Measurements from ENCODE around the gene ASAP2. TPM values are rescaled to one million over a fixed set of nuclear protein-coding genes. Genes with fewer than 3 reads are reported as not detected.

Gene ASAP2
- total RNA-seq, 2 experiments from 2014 or later = 0.16 TPM; not detected in 1

- Mint-ChIP-seq H3K4me3 (no peak overlapping the region), H3K9me3 (no peaks in the 10 kb centered on the region), H3K27me3 (no peaks in the 10 kb centered on the region), H3K36me3 (ENCODE audit: low read depth) (no peaks in the 10 kb centered on the region), H3K27ac (no peak overlapping the region), H3K4me1 (ENCODE audit: low read depth) (no peaks in the 10 kb centered on the region)
- no peak overlapping the region for H3K27ac ChIP-seq (ENCODE audit: low read depth in 1 of 2, low read length in 2 of 2)
- ChIA-PET POLR2A (no interaction called here), CTCF (no interaction called here)
- TF ChIP-seq CTCF (IDR thresholded peaks at IDR 0.05) = no peak
- DNase-seq (no peak), ATAC-seq (ENCODE audit: poor library complexity) (no peak)
- H3K27me3 ChIP-seq (ENCODE audit: control insufficient read depth in 1 of 2, insufficient read depth in 2 of 2, low read length in 2 of 2) = no peaks in the 10 kb centered on the region
- no peaks in the 10 kb centered on the region for H3K36me3 ChIP-seq (ENCODE audit: insufficient read depth, low read length)
- H3K9me3 ChIP-seq (ENCODE audit: control insufficient read depth in 1 of 2, insufficient read depth in 1 of 2, low read length in 2 of 2) = no peaks in the 10 kb centered on the region
- intact Hi-C loops (cut with DNase I, micrococcal nuclease) = no loop called here
- no peak overlapping the region for H3K4me3 ChIP-seq (ENCODE audit: low read length)
- H3K4me1 ChIP-seq (ENCODE audit: insufficient read depth, low read length) = no peaks in the 10 kb centered on the region
These were observed 43.8 kb upstream of the ASAP2 start for GRCh38 chr2:9162841-9163240.

- Histone ChIP-seq H3K4me1 (ENCODE audit: insufficient read depth, low read length) (no peaks in the 10 kb centered on the region), H3K9me3 (ENCODE audit: control insufficient read depth in 1 of 2, insufficient read depth in 1 of 2, low read length in 2 of 2) (no peaks in the 10 kb centered on the region), H3K36me3 (ENCODE audit: insufficient read depth, low read length) (no peaks in the 10 kb centered on the region), H3K27me3 (ENCODE audit: control insufficient read depth in 1 of 2, insufficient read depth in 2 of 2, low read length in 2 of 2) (no peaks in the 10 kb centered on the region), H3K27ac (ENCODE audit: low read depth in 1 of 2, low read length in 2 of 2) (no peak overlapping the region), H3K4me3 (ENCODE audit: low read length) (no peak overlapping the region)
- Mint-ChIP-seq H3K9me3 (no peaks in the 10 kb centered on the region), H3K36me3 (ENCODE audit: low read depth) (no peaks in the 10 kb centered on the region), H3K4me1 (ENCODE audit: low read depth) (no peaks in the 10 kb centered on the region), H3K27me3 (no peaks in the 10 kb centered on the region), H3K4me3 (no peak overlapping the region), H3K27ac (no peak overlapping the region)
- no peak for ATAC-seq (ENCODE audit: poor library complexity)
- intact Hi-C loops (cut with DNase I, micrococcal nuclease) = no loop called here
- no peak for DNase-seq
- TF ChIP-seq CTCF (IDR thresholded peaks at IDR 0.05) = no peak
- ChIA-PET POLR2A (interaction anchor here (0.7 kb wide), 1 partner anchor 202 kb away, joined by 4 read pairs; no protein-coding TSS in a partner anchor), CTCF (no interaction called here)
These were observed 43.1 kb upstream of the ASAP2 start for GRCh38 chr2:9163306-9164111.

- intact Hi-C loops (cut with DNase I, micrococcal nuclease) = no loop called here
- Mint-ChIP-seq H3K27me3 (peaks cover 4% of the 10 kb centered on the region), H3K9me3 (no peaks in the 10 kb centered on the region), H3K27ac (no peak overlapping the region), H3K36me3 (ENCODE audit: low read depth) (no peaks in the 10 kb centered on the region), H3K4me3 (no peak overlapping the region), H3K4me1 (ENCODE audit: low read depth) (no peaks in the 10 kb centered on the region)
- ATAC-seq (ENCODE audit: poor library complexity) (no peak), DNase-seq (no peak)
- ChIA-PET POLR2A (no interaction called here), CTCF (no interaction called here)
- no peaks in the 10 kb centered on the region for H3K4me1 ChIP-seq (ENCODE audit: insufficient read depth, low read length)
- no peak overlapping the region for H3K27ac ChIP-seq (ENCODE audit: low read depth in 1 of 2, low read length in 2 of 2)
- no peak for TF ChIP-seq CTCF (IDR thresholded peaks at IDR 0.05)
- no peaks in the 10 kb centered on the region for H3K9me3 ChIP-seq (ENCODE audit: control insufficient read depth in 1 of 2, insufficient read depth in 1 of 2, low read length in 2 of 2)
- H3K27me3 ChIP-seq (ENCODE audit: control insufficient read depth in 1 of 2, insufficient read depth in 2 of 2, low read length in 2 of 2) = no peaks in the 10 kb centered on the region
- no peaks in the 10 kb centered on the region for H3K36me3 ChIP-seq (ENCODE audit: insufficient read depth, low read length)
- H3K4me3 ChIP-seq (ENCODE audit: low read length) = no peak overlapping the region
These were observed 42.5 kb upstream of the ASAP2 start for GRCh38 chr2:9164112-9164608.
